C4-2B (cell line): Measurements from ENCODE around the gene PCDHGA2.
A peak's percentile ranks its signal among the peaks of the same experiment; 100 is the strongest.
"Not testable (repeated sequence)": the region's sequence is repeated elsewhere in the genome, so short reads cannot be mapped to it uniquely, and the experiment has no call there.

Source experiments
- H3K27ac ChIP-seq: fragments of 450-650 bp; 2 replicates; pipeline ENCODE4 v1.5.1; 2017
- CTCF ChIP-seq: fragments of 450-650 bp; conservative IDR thresholded peaks from 2 replicates; pipeline ENCODE4 v1.5.1; 2017; ENCODE audit warnings: mild to moderate bottlenecking
- ZFX ChIP-seq: fragments of 450-650 bp; IDR thresholded peaks from 2 replicates; pipeline ENCODE4 v1.6.1; 2017

Gene PCDHGA2

GRCh38 chr5:141338538-141339306 lies at the start of gene PCDHGA2:
Gene PCDHGA2 (plus strand): TSS chr5:141338760.
- H3K27ac ChIP-seq, result no peak within 1 kb of the TSS
- TF ChIP-seq ZFX (no peak), CTCF (peak; percentile 63)

GRCh38 chr5:141298376-141298775 lies 40.2 kb upstream of the PCDHGA2 start:
- TF ChIP-seq CTCF (no peak), ZFX (no peak)
- H3K27ac ChIP-seq, result no peak overlapping the region

- no peak within 1 kb of the TSS for H3K27ac ChIP-seq
- TF ChIP-seq ZFX, result no peak
Measured at GRCh38 chr5:141303756-141304155, 34.8 kb upstream of the PCDHGA2 start, which contains the start of gene SLC25A2. Gene SLC25A2 (minus strand): TSS chr5:141304049. CDS start chr5:141303865, 184 bp downstream.

GRCh38 chr5:141306630-141307029 lies 31.9 kb upstream of the PCDHGA2 start:
- no peak for TF ChIP-seq ZFX
- TF ChIP-seq CTCF, result no peak
- H3K27ac ChIP-seq, result no peak overlapping the region

GRCh38 chr5:141313711-141314110 lies 24.8 kb upstream of the PCDHGA2 start:
- H3K27ac ChIP-seq, result no peak overlapping the region
- TF ChIP-seq CTCF (no peak), ZFX (no peak)

- not testable (repeated sequence) for H3K27ac ChIP-seq
Measured at GRCh38 chr5:141316963-141317362, 21.6 kb upstream of the PCDHGA2 start.

GRCh38 chr5:141319202-141319601 lies 19.4 kb upstream of the PCDHGA2 start:
- TF ChIP-seq CTCF (no peak), ZFX (no peak)
- H3K27ac ChIP-seq, result no peak overlapping the region

GRCh38 chr5:141319699-141320098 lies 18.9 kb upstream of the PCDHGA2 start:
- no peak for TF ChIP-seq ZFX
- TF ChIP-seq CTCF, result no peak
- no peak overlapping the region for H3K27ac ChIP-seq
